Common myeloid progenitor, CD34-positive (primary cell): Measurements from ENCODE around the gene PRDX3.
A peak's percentile ranks its signal among the peaks of the same experiment; 100 is the strongest.

Experiments
- CTCF ChIA-PET: fragments of 350-600 bp; sonication (Branson Sonifier 250); formaldehyde crosslinking; loops from one replicate; lab custom pipeline; 2021; ENCODE audit warnings: antibody characterized with exemption; lab: Charles Lee
- POLR2A ChIA-PET: fragments of 350-600 bp; sonication (Branson Sonifier 250); formaldehyde crosslinking; loops from one replicate; lab custom pipeline; 2021; ENCODE audit warnings: antibody characterized with exemption; lab: Charles Lee
- DNase-seq, 3 donors: peaks; one replicate each; pipeline versions ENCODE4 v3.0.0 to v3.0.0-alpha.2; 2013
- H3K27ac ChIP-seq, 2 experiments: 1 replicate in 1 of 2; 2 replicates in 1 of 2; pipeline ENCODE4 v1.7.0; 2013; ENCODE audit warnings: inconsistent platforms in 2 of 2, low read length in 2 of 2, mild to moderate bottlenecking in 2 of 2, low read depth in 1 of 2, moderate library complexity in 1 of 2; ENCODE audit not compliant: severe bottlenecking in 2 of 2, insufficient read depth in 1 of 2, poor library complexity in 1 of 2
- H3K27me3 ChIP-seq, 5 experiments: replicated peaks in 2 of 5; 1 replicate in 3 of 5; 2 replicates in 2 of 5; pipeline versions ENCODE4 v1.6.1 to v1.7.0; 2013; ENCODE audit warnings: low read length in 4 of 5, mild to moderate bottlenecking in 2 of 5, moderate library complexity in 2 of 5, inconsistent platforms in 1 of 5; ENCODE audit not compliant: insufficient read depth in 5 of 5, control insufficient read depth in 4 of 5
- H3K36me3 ChIP-seq, 4 experiments: 1 replicate in 2 of 4; 2 replicates in 2 of 4; pipeline versions ENCODE4 v1.6.1 to v1.7.0; 2013; ENCODE audit warnings: low read length in 3 of 4, control low read depth in 1 of 4, mild to moderate bottlenecking in 1 of 4; ENCODE audit not compliant: control insufficient read depth in 4 of 4, insufficient read depth in 4 of 4
- H3K4me1 ChIP-seq, 4 experiments: 1 replicate in 3 of 4; 2 replicates in 1 of 4; pipeline versions ENCODE4 v1.6.1 to v1.7.1; 2013; ENCODE audit warnings: low read length in 3 of 4, mild to moderate bottlenecking in 3 of 4, control low read depth in 1 of 4, inconsistent platforms in 1 of 4, moderate library complexity in 1 of 4; ENCODE audit not compliant: control insufficient read depth in 4 of 4, insufficient read depth in 4 of 4; ENCODE audit errors: control extremely low read depth in 1 of 4
- H3K4me3 ChIP-seq, 7 experiments: 1 replicate in 4 of 7; 2 replicates in 3 of 7; pipeline versions ENCODE4 v1.5.1 to v1.7.0; 2013; ENCODE audit warnings: mild to moderate bottlenecking in 7 of 7, low read length in 6 of 7, moderate library complexity in 6 of 7, inconsistent platforms in 2 of 7, low read depth in 2 of 7, control low read depth in 1 of 7; ENCODE audit not compliant: insufficient read depth in 4 of 7, control insufficient read depth in 1 of 7; ENCODE audit errors: extremely low read depth in 1 of 7
- H3K9me3 ChIP-seq, 5 experiments: 1 replicate in 4 of 5; 2 replicates in 1 of 5; pipeline versions ENCODE4 v1.6.1 to v1.7.1; 2013; ENCODE audit warnings: low read length in 4 of 5, mild to moderate bottlenecking in 2 of 5, inconsistent platforms in 1 of 5, low read depth in 1 of 5, moderate library complexity in 1 of 5; ENCODE audit not compliant: control insufficient read depth in 4 of 5, insufficient read depth in 2 of 5; ENCODE audit errors: control extremely low read depth in 1 of 5
- WGBS: methylation state at CpG from one replicate; pipeline ENCODE4 v1.1.5; 2013; ENCODE audit not compliant: insufficient coverage; 5-methylcytosine and 5-hydroxymethylcytosine counted together

The PRDX3 gene

DNA sequence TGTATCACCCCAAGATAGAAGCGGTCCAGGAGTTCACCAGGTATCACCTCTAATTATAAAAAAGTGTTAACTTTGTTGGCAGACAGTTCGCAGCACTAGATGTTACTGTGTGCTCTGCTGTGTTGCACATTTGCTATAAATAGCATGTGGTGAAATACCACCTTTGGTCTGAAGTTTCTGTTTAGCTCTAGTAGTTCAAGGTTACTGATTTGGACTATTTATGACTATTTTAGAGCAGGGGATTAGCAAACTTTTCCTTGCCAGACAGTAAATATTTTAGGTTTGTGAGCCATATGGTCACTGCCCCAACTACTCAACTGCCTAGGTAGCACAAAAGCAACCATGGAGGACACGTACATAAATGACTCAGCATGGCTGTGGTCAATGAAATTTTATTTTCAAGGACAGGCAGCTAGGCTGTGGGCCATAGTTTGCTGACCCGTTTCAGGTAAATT lies 58.2 kb downstream of the PRDX3 start:
- Histone ChIP-seq H3K9me3 (no peaks in the 10 kb centered on the region), H3K27me3 (no peaks in the 10 kb centered on the region), H3K4me3 (no peak overlapping the region), H3K36me3 (peaks cover 2 to 56% (median 41%) of the 10 kb centered on the region in 4 experiments), H3K27ac (peak overlapping the region in 1 of 2 experiments; percentile 16), H3K4me1 (peaks cover 0 to 6% (median 2%) of the 10 kb centered on the region in 4 experiments)
- ChIA-PET CTCF (no interaction called here), POLR2A (no interaction called here)
- 93% methylated on average over 2 of the region's 4 CpGs for WGBS
- no peak for DNase-seq

DNA sequence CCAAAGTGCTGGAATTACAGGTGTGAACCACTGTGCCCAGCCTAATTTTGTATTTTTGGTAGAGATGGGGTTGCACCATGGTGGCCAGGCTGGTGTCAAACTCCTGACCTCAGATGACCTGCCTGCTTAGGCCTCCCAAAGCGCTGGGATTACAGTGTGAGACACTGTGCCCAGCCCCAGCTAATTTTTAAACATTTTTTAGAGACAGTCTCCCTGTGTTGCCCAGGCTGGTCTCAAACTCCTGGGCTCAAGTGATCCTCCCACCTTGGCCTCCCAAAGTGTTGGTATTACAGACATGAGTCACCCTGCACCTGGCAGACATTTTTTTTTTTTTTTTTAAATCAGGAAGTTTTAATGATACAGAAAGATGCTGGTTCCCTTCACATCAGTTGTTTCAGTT lies 59.2 kb downstream of the PRDX3 start:
- ChIA-PET CTCF (no interaction called here), POLR2A (no interaction called here)
- peaks cover 0 to 8% (median 4%) of the 10 kb centered on the region in 4 experiments for H3K4me1 ChIP-seq
- no peaks in the 10 kb centered on the region for H3K9me3 ChIP-seq
- H3K27ac ChIP-seq, result no peak overlapping the region
- DNase-seq, result no peak
- H3K36me3 ChIP-seq, result peaks cover 2 to 57% (median 39%) of the 10 kb centered on the region in 4 experiments
- H3K27me3 ChIP-seq, result no peaks in the 10 kb centered on the region
- H3K4me3 ChIP-seq, result no peak overlapping the region
- WGBS, result 80% methylated on average over 1 of the region's 1 CpG

DNA sequence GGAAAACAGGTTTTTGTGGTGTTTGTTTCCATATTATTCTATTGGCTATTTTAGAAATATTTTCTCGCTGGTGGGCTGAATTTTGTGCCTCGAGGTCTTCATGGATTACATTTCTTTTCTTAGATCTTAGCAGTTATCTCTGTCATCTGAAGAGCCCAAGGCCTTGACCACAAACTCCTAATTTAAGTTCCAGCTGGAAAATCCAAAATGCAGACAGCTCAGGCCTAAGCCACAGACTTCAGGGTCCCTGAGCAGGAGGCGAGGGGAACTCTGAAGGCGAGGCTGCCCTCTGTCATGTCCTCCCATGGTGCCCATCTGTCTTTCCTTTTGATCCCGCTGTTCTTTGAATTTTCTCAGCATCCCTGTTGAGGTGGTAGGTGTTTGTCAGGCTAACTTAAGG lies 60.4 kb downstream of the PRDX3 start:
- DNase-seq, result no peak
- H3K4me3 ChIP-seq, result no peak overlapping the region
- no peaks in the 10 kb centered on the region for H3K9me3 ChIP-seq
- no peaks in the 10 kb centered on the region for H3K27me3 ChIP-seq
- H3K4me1 ChIP-seq, result peaks cover 4 to 20% (median 13%) of the 10 kb centered on the region in 4 experiments
- CTCF ChIA-PET, result interaction anchor here (1.2 to 1.3 kb wide), 2 partner anchors 13 to 16 kb away, joined by 3 read pairs; no protein-coding TSS in a partner anchor
- 100% methylated on average over 2 of the region's 5 CpGs for WGBS
- H3K27ac ChIP-seq, result no peak overlapping the region
- H3K36me3 ChIP-seq, result peaks cover 4 to 57% (median 37%) of the 10 kb centered on the region in 4 experiments
- POLR2A ChIA-PET, result no interaction called here
